Endometrial microvascular endothelial cells (primary cell): ENCODE results near the gene DDR1. TPM values are rescaled to one million over a fixed set of nuclear protein-coding genes. Genes with fewer than 3 reads are reported as not detected.
"Not testable (repeated sequence)": the region's sequence is repeated elsewhere in the genome, so short reads cannot be mapped to it uniquely, and the experiment has no call there.

ENCODE experiments used
- in situ Hi-C: cut with HindIII; loops from 2 replicates; pipeline ENCODE4 v1.10.0; 2017; ENCODE audit warnings: low sequenced_read_pairs, low pct_unique_long_range_greater_than_20kb; ENCODE audit errors: inconsistent ontology term
- total RNA-seq: library from RNA; depleted of rRNA; stranded (reverse); fragments of >200 nt; gene quantifications from one replicate; pipeline ENCODE4 v1.2.3, GENCODE V29; 2015; ENCODE audit errors: inconsistent ontology term

Gene DDR1
- total RNA-seq, 1 donor from 2014 or later, result 16.6 TPM

DNA sequence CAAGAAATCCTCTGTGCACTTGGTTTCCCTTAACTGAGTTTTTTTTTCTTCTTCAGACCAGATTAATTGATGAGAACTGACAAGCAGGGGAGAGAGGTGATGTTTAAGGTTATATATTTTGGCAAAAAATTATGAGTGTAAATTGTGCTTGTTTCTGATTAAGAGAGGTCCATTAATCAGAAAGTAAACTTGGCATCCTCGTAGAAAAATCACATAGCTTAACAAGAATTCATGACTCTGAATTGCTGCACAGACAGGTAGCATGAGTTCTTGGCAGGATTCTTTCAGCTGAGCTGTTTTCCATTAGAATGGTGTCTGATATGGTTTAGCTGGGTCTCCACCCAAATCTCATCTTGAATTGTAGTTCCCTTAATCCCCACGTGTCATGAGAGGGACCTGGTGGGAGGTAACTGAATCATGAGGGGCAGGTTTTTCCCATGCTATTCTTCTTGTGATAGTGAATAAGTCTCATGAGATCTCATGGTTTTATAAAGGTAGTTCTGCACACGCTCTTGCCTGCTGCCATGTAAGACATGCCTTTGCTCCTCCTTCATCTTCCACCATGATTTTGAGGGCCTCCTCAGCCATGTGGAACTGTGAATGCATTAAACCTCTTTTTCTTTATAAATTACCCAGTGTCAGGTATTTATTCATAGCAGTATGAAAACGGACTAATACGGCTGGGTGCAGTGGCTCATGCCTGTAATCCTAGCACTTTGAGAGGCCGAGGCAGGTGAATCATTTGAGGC lies 34.2 kb upstream of the DDR1 start:
- in situ Hi-C loops, result no loop called here

DNA sequence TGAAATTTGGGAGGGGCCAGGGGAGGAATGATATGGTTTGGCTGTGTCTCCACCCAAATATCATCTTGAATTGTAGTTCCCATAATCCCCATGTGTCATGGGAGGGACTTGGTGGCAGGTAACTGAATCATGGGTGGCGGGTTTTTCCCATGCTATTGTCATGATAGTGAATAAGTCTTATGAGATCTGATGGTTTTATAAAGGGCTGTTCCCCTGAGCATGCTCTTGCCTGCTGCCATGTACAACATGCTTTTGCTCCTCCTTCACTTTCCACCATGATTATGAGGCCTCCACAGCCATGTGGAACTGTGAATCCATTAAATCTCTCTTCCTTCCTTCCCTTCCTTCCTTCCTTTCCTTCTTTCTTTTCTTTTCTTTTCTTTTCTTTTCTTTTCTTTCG lies 31.9 kb upstream of the DDR1 start:
- in situ Hi-C loops, result not testable (repeated sequence)

GRCh38 chr6:30854285-30855040 lies 29.9 kb upstream of the DDR1 start:
- in situ Hi-C loops, result no loop called here

DNA sequence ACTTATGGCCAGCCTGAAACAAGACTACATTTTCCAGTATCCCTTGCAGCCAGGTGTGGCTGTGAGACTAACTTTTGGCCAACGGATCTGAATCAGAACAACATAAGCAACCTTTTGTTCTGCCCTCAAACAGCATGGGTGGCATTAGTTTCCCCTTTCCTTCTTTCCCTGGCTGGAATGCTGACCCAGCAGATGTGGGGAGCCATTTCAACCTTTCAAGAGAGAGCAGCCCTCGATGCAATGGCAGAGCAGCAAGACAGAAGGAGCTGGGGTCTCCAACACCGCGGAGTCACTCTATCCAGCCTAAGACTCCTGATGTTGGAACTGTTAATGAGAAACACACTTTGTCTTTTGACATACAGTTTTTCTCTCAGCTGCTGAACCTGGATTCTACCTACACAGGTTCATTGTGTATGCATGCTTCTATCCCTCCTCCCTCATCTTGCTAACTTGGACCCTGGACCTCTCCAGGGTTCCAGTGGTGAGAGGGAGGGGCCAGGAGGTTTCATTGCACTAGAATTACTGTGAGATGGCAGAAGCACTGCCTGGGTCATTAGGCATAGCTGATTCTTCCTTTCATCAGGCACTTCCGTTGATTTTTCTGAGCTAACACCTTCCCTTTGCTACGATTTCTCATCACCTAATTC lies 28.8 kb upstream of the DDR1 start:
- in situ Hi-C loops, result no loop called here

- in situ Hi-C loops, result no loop called here
Measured at GRCh38 chr6:30857112-30857511, 27.2 kb upstream of the DDR1 start.

GRCh38 chr6:30857549-30857948 lies 26.8 kb upstream of the DDR1 start:
- in situ Hi-C loops, result no loop called here

- in situ Hi-C loops, result not testable (repeated sequence)
Measured at GRCh38 chr6:30859726-30860125, 24.6 kb upstream of the DDR1 start.

DNA sequence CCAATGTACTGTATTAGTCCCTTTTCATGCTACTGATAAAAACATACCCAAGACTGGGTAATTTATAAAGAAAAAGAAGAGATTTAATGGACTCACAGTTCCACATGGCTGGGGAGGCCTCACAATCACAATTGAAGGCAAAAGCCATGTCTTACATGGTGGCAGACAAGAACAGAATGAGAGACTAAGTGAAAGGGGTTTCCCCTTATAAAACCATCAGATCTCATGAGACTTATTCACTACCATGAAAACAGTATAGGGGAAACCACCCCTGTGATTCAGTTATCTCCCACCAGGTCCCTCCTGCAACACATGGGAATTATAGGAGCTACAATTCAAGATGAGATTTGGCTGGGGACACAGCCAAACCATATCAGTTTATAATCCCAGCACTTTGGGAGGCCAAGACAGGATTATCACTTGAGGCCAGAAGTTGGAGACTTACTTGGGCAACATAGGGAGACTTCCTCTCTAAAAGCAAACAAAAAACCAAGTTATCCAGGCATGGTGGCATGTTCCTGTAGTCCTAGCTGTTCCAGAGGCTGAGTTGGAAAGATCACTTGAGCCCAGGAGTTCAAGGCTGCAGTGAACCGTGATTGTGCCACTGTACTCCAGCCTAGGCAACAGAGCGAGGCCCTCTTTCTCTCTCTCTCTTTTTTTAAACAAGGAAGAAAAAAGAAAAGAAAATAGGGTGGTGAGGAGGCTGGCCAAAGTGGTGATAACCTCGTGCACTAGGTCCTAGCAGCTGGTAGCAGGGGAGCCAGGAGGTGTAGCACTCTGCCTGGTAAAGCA lies 22.9 kb upstream of the DDR1 start:
- in situ Hi-C loops, result no loop called here

GRCh38 chr6:30862156-30862875 lies 22.0 kb upstream of the DDR1 start:
- in situ Hi-C loops, result no loop called here

DNA sequence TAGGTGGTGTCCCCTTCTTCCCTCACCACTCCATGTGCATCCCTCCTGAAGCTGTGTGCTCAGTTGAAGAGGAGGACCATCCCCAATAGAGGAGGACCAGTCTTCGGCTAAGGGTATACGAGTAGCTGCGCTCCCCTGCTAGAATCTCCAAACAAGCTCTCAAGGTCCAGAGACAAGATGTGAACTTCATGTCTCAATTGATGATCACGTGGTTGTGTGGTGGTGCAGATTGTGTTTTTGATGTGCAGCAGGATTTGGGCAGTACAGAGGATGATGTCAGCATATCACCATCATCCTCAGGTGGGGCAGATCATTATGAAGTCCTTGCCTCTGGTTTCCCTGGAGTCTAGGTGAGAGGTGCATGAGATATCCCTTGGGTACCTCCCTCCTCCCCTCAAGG lies 20.0 kb upstream of the DDR1 start:
- in situ Hi-C loops, result no loop called here

- in situ Hi-C loops, result not testable (repeated sequence)
Measured at GRCh38 chr6:30869241-30869749, 15.0 kb upstream of the DDR1 start.

- in situ Hi-C loops, result no loop called here
Measured at GRCh38 chr6:30870546-30870945, 13.8 kb upstream of the DDR1 start.

DNA sequence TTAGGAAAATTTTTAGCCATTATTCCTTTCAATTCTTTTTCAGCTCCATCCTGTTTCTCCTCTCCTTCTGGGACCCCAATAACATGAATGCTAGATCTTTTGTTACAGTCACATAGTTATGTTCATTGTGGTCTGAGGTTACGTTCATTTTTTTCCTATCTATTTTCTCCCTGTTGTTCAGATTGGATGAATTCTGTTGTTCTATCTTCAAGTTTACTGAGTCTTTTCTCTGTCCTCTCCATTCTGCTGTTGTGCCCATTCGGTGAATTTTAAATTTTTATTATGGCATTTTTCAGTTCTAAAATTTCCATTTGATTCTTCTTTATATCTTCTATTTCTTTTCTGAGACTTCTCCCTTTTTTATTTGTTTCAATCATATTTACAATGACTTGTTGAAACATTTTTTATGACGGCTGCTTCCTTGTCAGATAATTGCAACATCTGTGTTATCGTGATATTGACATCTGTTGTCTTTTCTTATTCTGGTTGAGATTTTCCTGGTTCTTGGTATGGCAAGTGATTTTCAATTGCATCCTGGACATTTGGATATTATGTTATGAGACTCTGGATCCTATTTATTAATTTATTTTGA lies 12.6 kb upstream of the DDR1 start:
- in situ Hi-C loops, result no loop called here

DNA sequence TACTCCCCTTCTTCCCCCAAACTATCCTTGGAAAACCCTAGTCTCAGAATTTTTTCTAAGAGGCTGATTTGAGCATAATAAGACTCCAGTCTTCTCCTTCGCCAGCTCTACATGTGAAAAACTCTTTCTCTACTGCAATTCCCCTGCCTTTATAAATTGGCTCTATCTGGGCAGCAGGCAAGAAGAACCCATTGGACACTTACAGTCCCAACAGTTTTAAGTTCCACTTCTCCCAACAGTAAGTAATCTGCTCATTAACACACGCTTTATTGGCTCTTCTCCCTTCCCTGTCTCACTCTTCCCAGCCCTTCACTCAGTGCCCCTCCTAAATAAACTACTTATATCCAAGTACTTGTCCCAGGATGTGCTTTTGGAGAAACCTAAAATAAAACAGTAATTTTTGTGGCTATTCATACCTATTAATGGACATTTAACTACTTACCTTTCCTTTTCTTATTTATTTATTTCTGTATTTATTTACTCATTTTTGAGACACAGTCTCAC lies 11.1 kb upstream of the DDR1 start:
- in situ Hi-C loops, result no loop called here

DNA sequence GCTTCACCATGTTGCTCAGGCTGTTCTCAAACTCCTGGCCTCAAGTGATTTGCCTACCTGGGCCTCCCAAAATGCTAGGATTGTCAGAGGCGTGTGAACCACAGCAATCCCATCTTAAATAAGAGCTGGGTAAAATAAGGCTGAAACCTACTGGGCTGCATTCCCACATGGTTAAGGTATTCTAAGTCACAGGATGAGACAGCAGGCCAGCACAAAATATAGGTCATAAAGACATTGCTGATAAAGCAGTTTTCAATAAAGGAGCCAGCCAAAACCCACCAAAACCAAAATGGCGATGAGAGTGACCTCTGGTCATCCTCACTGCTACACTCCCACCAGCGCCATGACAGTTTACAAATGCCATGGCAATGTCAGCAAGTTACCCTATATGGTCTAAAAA lies 10.5 kb upstream of the DDR1 start:
- in situ Hi-C loops, result not testable (repeated sequence)

DNA sequence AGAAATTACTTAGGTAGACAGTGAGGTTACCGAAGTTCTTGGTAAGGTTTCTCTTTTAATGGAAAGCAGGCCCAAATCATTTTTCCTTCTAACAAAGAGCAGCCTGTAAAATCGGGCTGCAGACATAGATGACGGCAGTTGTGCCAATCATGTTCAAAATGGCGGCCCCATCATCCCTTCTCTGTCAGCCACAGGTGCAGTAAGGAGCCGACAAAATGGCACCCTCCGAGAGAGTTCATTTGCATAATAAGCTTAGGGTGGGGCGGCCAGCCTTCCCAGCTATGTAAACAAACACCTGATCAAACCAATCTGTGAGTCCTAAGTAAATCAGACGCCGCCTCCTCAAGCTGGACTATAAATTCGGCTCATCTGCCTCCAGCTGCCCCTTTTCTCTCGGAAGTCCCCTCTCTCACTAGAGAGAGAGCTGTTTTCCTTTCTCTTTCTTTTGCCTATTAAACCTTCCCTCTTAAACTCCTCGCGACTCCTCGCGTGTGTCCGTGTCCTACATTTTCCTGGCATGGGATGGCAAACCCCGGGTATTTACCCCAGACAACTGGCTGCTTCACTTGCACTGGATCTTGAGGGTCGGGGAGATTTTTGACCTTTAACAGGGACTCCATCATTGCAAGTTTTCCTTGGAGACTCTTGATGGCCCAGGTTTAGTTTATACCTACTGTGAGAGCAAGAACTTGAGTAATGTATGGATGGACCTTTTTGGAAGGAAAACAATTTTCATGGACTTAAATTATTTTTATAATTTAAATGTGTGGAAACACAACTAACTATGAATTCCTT lies 8.9 kb upstream of the DDR1 start:
- in situ Hi-C loops, result no loop called here

DNA sequence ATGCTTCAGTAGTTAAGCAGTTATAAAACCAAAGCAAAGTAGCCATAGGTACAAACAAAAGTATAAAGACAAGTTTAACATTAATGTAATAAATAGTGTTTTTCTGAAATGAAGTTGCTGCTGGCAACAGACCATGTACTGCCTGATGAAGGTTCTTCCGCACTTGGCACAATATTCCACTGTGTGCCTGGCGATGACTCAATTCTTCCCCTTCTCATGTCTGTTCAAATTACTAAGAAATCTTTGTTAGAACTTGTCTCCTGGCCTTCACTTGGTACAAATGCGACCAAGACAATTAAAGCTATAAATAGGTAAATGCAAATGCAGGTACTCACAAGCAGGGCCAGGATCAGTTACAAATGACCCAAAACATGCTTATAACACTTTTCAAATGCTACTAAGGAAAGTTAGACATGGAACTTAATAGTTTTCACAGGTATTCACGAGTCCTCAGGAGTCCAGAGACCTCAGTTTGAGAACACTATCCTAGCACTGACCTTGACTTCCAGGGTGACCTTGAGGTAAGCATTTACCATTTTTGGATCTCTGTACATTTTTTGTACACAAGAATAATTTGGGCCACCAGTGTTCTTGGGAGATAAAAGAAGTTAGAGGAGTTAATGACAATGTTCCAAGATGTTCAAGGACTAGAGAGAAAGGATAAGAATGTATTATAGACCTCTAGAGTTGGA lies 8.1 kb upstream of the DDR1 start:
- in situ Hi-C loops, result no loop called here
